Measurements from ENCODE around the gene NCAPH2. TPM values are rescaled to one million over a fixed set of nuclear protein-coding genes. Genes with fewer than 3 reads are reported as not detected.

NCAPH2 gene
- total and polyA plus RNA-seq, 2 of the 13 experiments (the other 11 are each of a cell fraction or from before 2014, with no cell fraction given), result 28.1 to 64.4 TPM

GRCh38 chr22:50502096-50502495 lies 5.9 kb upstream of the NCAPH2 start:
- H3K4me1 ChIP-seq (ENCODE audit: insufficient read depth, low read length), result peaks cover 29% of the 10 kb centered on the region
- no peak overlapping the region for H3K4me2 ChIP-seq (ENCODE audit: low read depth, low read length)
- 99% methylated on average over 5 of the region's 6 CpGs for WGBS (ENCODE audit: low lambda C conversion rate)
- H3K27ac ChIP-seq (ENCODE audit: extremely low read length, insufficient read depth, low read length), result no peak overlapping the region
- ChIA-PET POLR2A (interaction anchor here (1.0 to 1.1 kb wide), 2 partner anchors 16 to 23 kb away, joined by 3 to 4 read pairs; partner anchors contain the start of genes MIOX and SCO2), CTCF (ENCODE audit: low intra/inter-chr PET ratio, low total read pairs) (no interaction called here)
- no peak overlapping the region for H3K4me3 ChIP-seq (replicated peaks in 1 of 3; ENCODE audit: insufficient read depth in 1 of 3, low read depth in 2 of 3, low read length in 3 of 3)
- no peak for DNase-seq (ENCODE audit: low spot score)
- intact Hi-C loops (cut with micrococcal nuclease; ENCODE audit: unreplicated experiment) (no loop called here), in situ Hi-C loops (cut with HindIII; ENCODE audit: extremely low pct_ligation_motif_present, low pct_unique_long_range_greater_than_20kb) (no loop called here)
- BruUV-seq (replicated peaks), result no TSS peak
- H3K9ac ChIP-seq (ENCODE audit: insufficient read depth, low read depth, low read length), result no peak overlapping the region
- ATAC-seq, result no peak
- no peak overlapping the region for H2AFZ ChIP-seq (ENCODE audit: low read length)
- no peaks in the 10 kb centered on the region for H3K9me3 ChIP-seq (ENCODE audit: low read length)
- no peaks in the 10 kb centered on the region; a peak in 1 of 5 replicates for H3K27me3 ChIP-seq (ENCODE audit: control insufficient read depth in 1 of 2, insufficient read depth in 2 of 2, low read length in 2 of 2)
- peaks cover 8% of the 10 kb centered on the region for H3K79me2 ChIP-seq (ENCODE audit: insufficient read depth, low read length)
- H3K36me3 ChIP-seq (replicated peaks in 1 of 2; ENCODE audit: control insufficient read depth in 1 of 2, insufficient read depth in 2 of 2, low read length in 2 of 2), result peaks cover 2 to 10% of the 10 kb centered on the region in 2 experiments; a peak in 1 of 5 replicates
- no peak for FAIRE-seq
- no peaks in the 10 kb centered on the region for H4K20me1 ChIP-seq (ENCODE audit: insufficient read depth, low read length)
- no peak for TF ChIP-seq ZBTB39 (CRISPR knock-in tag; IDR thresholded peaks at IDR 0.05)
- TF ChIP-seq NCOA5 (CRISPR knock-in tag; IDR thresholded peaks at IDR 0.05), result no peak
- TF ChIP-seq ZSCAN30 (CRISPR knock-in tag; IDR thresholded peaks at IDR 0.05), result no peak
- no peak for TF ChIP-seq ZNF260 (CRISPR knock-in tag; IDR thresholded peaks at IDR 0.05; ENCODE audit: borderline replicate concordance, low read depth)
- TF ChIP-seq, protein P1, sequence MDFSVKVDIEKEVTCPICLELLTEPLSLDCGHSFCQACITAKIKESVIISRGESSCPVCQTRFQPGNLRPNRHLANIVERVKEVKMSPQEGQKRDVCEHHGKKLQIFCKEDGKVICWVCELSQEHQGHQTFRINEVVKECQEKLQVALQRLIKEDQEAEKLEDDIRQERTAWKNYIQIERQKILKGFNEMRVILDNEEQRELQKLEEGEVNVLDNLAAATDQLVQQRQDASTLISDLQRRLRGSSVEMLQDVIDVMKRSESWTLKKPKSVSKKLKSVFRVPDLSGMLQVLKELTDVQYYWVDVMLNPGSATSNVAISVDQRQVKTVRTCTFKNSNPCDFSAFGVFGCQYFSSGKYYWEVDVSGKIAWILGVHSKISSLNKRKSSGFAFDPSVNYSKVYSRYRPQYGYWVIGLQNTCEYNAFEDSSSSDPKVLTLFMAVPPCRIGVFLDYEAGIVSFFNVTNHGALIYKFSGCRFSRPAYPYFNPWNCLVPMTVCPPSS (IDR thresholded peaks at IDR 0.05), result no peak
- TF ChIP-seq SAFB2 (CRISPR knock-in tag; IDR thresholded peaks at IDR 0.05; ENCODE audit: borderline replicate concordance, low read depth), result no peak
- no peak for TF ChIP-seq ZKSCAN1 (IDR thresholded peaks at IDR 0.05; ENCODE audit: low read length)
- TF ChIP-seq NR0B2 (CRISPR knock-in tag; IDR thresholded peaks at IDR 0.05), result no peak
- TF ChIP-seq, protein P2, sequence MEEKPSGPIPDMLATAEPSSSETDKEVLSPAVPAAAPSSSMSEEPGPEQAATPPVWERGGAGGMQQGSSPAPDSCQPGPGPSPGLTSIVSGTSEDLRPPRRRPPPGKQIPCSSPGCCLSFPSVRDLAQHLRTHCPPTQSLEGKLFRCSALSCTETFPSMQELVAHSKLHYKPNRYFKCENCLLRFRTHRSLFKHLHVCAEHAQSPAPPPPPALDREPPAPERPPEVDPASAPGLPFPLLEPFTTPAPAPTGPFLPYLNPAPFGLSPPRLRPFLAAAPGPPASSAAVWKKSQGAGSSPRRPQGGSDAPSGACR (CRISPR knock-in tag; IDR thresholded peaks at IDR 0.05), result no peak
- no peak for TF ChIP-seq MEIS2 (CRISPR knock-in tag; IDR thresholded peaks at IDR 0.05)
- TF ChIP-seq KDM5B (CRISPR knock-in tag; IDR thresholded peaks at IDR 0.05; ENCODE audit: borderline replicate concordance), result no peak
- no peak for TF ChIP-seq ZNF318 (CRISPR knock-in tag; IDR thresholded peaks at IDR 0.05)

All from HepG2 (cell line).